ENCODE data around the gene HGFAC.

Gene HGFAC

GRCh38 chr4:3440011-3440410 is 1.8 kb upstream of the HGFAC start:
- Histone ChIP-seq H3K27ac (ENCODE audit: low read depth, low read length) (no peak overlapping the region), H3K9ac (ENCODE audit: low read length in 5 of 5) (no peak overlapping the region), H3K36me3 (ENCODE audit: control insufficient read depth in 5 of 5, insufficient read depth in 5 of 5, low read length in 5 of 5) (no peaks in the 10 kb centered on the region), H3K4me3 (ENCODE audit: low read depth in 1 of 5, low read length in 5 of 5) (no peak overlapping the region), H3K4me1 (ENCODE audit: control insufficient read depth in 5 of 5, insufficient read depth in 5 of 5, low read length in 5 of 5) (peaks cover 0 to 17% (median 9%) of the 10 kb centered on the region in 5 donors), H3K9me3 (ENCODE audit: control insufficient read depth in 5 of 5, low read length in 5 of 5) (no peaks in the 10 kb centered on the region), H3K27me3 (ENCODE audit: control insufficient read depth in 5 of 5, insufficient read depth in 4 of 5, low read length in 5 of 5) (peaks cover 0 to 3% (median 0%) of the 10 kb centered on the region in 5 donors)

- H3K9ac ChIP-seq (ENCODE audit: low read length in 5 of 5), result no peak overlapping the region
- peaks cover 0 to 3% (median 0%) of the 10 kb centered on the region in 5 donors for H3K27me3 ChIP-seq (ENCODE audit: control insufficient read depth in 5 of 5, insufficient read depth in 4 of 5, low read length in 5 of 5)
- no peak overlapping the region for H3K4me3 ChIP-seq (ENCODE audit: low read depth in 1 of 5, low read length in 5 of 5)
- H3K4me1 ChIP-seq (ENCODE audit: control insufficient read depth in 5 of 5, insufficient read depth in 5 of 5, low read length in 5 of 5), result peaks cover 0 to 17% (median 9%) of the 10 kb centered on the region in 5 donors
- no peak overlapping the region for H3K27ac ChIP-seq (ENCODE audit: low read depth, low read length)
- H3K36me3 ChIP-seq (ENCODE audit: control insufficient read depth in 5 of 5, insufficient read depth in 5 of 5, low read length in 5 of 5), result no peaks in the 10 kb centered on the region
- no peaks in the 10 kb centered on the region for H3K9me3 ChIP-seq (ENCODE audit: control insufficient read depth in 5 of 5, low read length in 5 of 5)
These were observed 728 bp upstream of the HGFAC start for GRCh38 chr4:3440979-3441500.

GRCh38 chr4:3442460-3442958 is 741 bp downstream of the HGFAC start:
- H3K9me3 ChIP-seq (ENCODE audit: control insufficient read depth in 5 of 5, low read length in 5 of 5), result no peaks in the 10 kb centered on the region
- peaks cover 0 to 14% (median 9%) of the 10 kb centered on the region in 5 donors for H3K4me1 ChIP-seq (ENCODE audit: control insufficient read depth in 5 of 5, insufficient read depth in 5 of 5, low read length in 5 of 5)
- H3K27ac ChIP-seq (ENCODE audit: low read depth, low read length), result no peak overlapping the region
- H3K36me3 ChIP-seq (ENCODE audit: control insufficient read depth in 5 of 5, insufficient read depth in 5 of 5, low read length in 5 of 5), result no peaks in the 10 kb centered on the region
- no peak overlapping the region for H3K4me3 ChIP-seq (ENCODE audit: low read depth in 1 of 5, low read length in 5 of 5)
- H3K9ac ChIP-seq (ENCODE audit: low read length in 5 of 5), result no peak overlapping the region
- H3K27me3 ChIP-seq (ENCODE audit: control insufficient read depth in 5 of 5, insufficient read depth in 4 of 5, low read length in 5 of 5), result peaks cover 0 to 3% (median 0%) of the 10 kb centered on the region in 5 donors

GRCh38 chr4:3442959-3443749 is 1.4 kb downstream of the HGFAC start:
- no peaks in the 10 kb centered on the region for H3K9me3 ChIP-seq (ENCODE audit: control insufficient read depth in 5 of 5, low read length in 5 of 5)
- H3K27ac ChIP-seq (ENCODE audit: low read depth, low read length), result no peak overlapping the region
- no peak overlapping the region for H3K9ac ChIP-seq (ENCODE audit: low read length in 5 of 5)
- no peaks in the 10 kb centered on the region for H3K36me3 ChIP-seq (ENCODE audit: control insufficient read depth in 5 of 5, insufficient read depth in 5 of 5, low read length in 5 of 5)
- H3K4me3 ChIP-seq (ENCODE audit: low read depth in 1 of 5, low read length in 5 of 5), result no peak overlapping the region
- H3K27me3 ChIP-seq (ENCODE audit: control insufficient read depth in 5 of 5, insufficient read depth in 4 of 5, low read length in 5 of 5), result peaks cover 0 to 3% (median 0%) of the 10 kb centered on the region in 5 donors
- H3K4me1 ChIP-seq (ENCODE audit: control insufficient read depth in 5 of 5, insufficient read depth in 5 of 5, low read length in 5 of 5), result peaks cover 0 to 7% (median 6%) of the 10 kb centered on the region in 5 donors

- Histone ChIP-seq H3K4me3 (ENCODE audit: low read depth in 1 of 5, low read length in 5 of 5) (no peak overlapping the region), H3K9ac (ENCODE audit: low read length in 5 of 5) (no peak overlapping the region), H3K36me3 (ENCODE audit: control insufficient read depth in 5 of 5, insufficient read depth in 5 of 5, low read length in 5 of 5) (no peaks in the 10 kb centered on the region), H3K27ac (ENCODE audit: low read depth, low read length) (no peak overlapping the region), H3K27me3 (ENCODE audit: control insufficient read depth in 5 of 5, insufficient read depth in 4 of 5, low read length in 5 of 5) (peaks cover 0 to 3% (median 0%) of the 10 kb centered on the region in 5 donors), H3K9me3 (ENCODE audit: control insufficient read depth in 5 of 5, low read length in 5 of 5) (no peaks in the 10 kb centered on the region), H3K4me1 (ENCODE audit: control insufficient read depth in 5 of 5, insufficient read depth in 5 of 5, low read length in 5 of 5) (peaks cover 0 to 5% (median under 1%) of the 10 kb centered on the region in 5 donors)
These were observed 2.1 kb downstream of the HGFAC start for GRCh38 chr4:3443750-3444309.

- Histone ChIP-seq H3K9me3 (ENCODE audit: control insufficient read depth in 5 of 5, low read length in 5 of 5) (no peaks in the 10 kb centered on the region), H3K4me1 (ENCODE audit: control insufficient read depth in 5 of 5, insufficient read depth in 5 of 5, low read length in 5 of 5) (peaks cover 0 to 5% (median 0%) of the 10 kb centered on the region in 5 donors), H3K36me3 (ENCODE audit: control insufficient read depth in 5 of 5, insufficient read depth in 5 of 5, low read length in 5 of 5) (no peaks in the 10 kb centered on the region), H3K27me3 (ENCODE audit: control insufficient read depth in 5 of 5, insufficient read depth in 4 of 5, low read length in 5 of 5) (peaks cover 0 to 3% (median 0%) of the 10 kb centered on the region in 5 donors), H3K9ac (ENCODE audit: low read length in 5 of 5) (no peak overlapping the region), H3K27ac (ENCODE audit: low read depth, low read length) (no peak overlapping the region), H3K4me3 (ENCODE audit: low read depth in 1 of 5, low read length in 5 of 5) (no peak overlapping the region)
These were observed 2.8 kb downstream of the HGFAC start for GRCh38 chr4:3444351-3445110.

GRCh38 chr4:3445111-3445820 is 3.5 kb downstream of the HGFAC start:
- Histone ChIP-seq H3K9ac (ENCODE audit: low read length in 5 of 5) (no peak overlapping the region), H3K4me1 (ENCODE audit: control insufficient read depth in 5 of 5, insufficient read depth in 5 of 5, low read length in 5 of 5) (peaks cover 0 to 5% (median 0%) of the 10 kb centered on the region in 5 donors), H3K4me3 (ENCODE audit: low read depth in 1 of 5, low read length in 5 of 5) (no peak overlapping the region), H3K9me3 (ENCODE audit: control insufficient read depth in 5 of 5, low read length in 5 of 5) (no peaks in the 10 kb centered on the region), H3K27me3 (ENCODE audit: control insufficient read depth in 5 of 5, insufficient read depth in 4 of 5, low read length in 5 of 5) (peaks cover 0 to 3% (median 0%) of the 10 kb centered on the region in 5 donors), H3K36me3 (ENCODE audit: control insufficient read depth in 5 of 5, insufficient read depth in 5 of 5, low read length in 5 of 5) (no peaks in the 10 kb centered on the region), H3K27ac (ENCODE audit: low read depth, low read length) (no peak overlapping the region)

GRCh38 chr4:3445829-3446545 is 4.2 kb downstream of the HGFAC start:
- Histone ChIP-seq H3K9ac (ENCODE audit: low read length in 5 of 5) (no peak overlapping the region), H3K36me3 (ENCODE audit: control insufficient read depth in 5 of 5, insufficient read depth in 5 of 5, low read length in 5 of 5) (no peaks in the 10 kb centered on the region), H3K27ac (ENCODE audit: low read depth, low read length) (no peak overlapping the region), H3K4me1 (ENCODE audit: control insufficient read depth in 5 of 5, insufficient read depth in 5 of 5, low read length in 5 of 5) (peaks cover 0 to 2% (median 0%) of the 10 kb centered on the region in 5 donors), H3K9me3 (ENCODE audit: control insufficient read depth in 5 of 5, low read length in 5 of 5) (no peaks in the 10 kb centered on the region), H3K4me3 (ENCODE audit: low read depth in 1 of 5, low read length in 5 of 5) (no peak overlapping the region), H3K27me3 (ENCODE audit: control insufficient read depth in 5 of 5, insufficient read depth in 4 of 5, low read length in 5 of 5) (peaks cover 0 to 3% (median 0%) of the 10 kb centered on the region in 5 donors)

Data from subcutaneous abdominal adipose tissue (tissue), 5 donors.